GM19463 (cell line): Measurements from ENCODE around the gene SLC44A1.

ENCODE experiments used
- ATAC-seq: cut with Tn5 transposase; IDR thresholded peaks from one replicate; pipeline ENCODE4 v1.9.1; 2021; ENCODE audit warnings: mild to moderate bottlenecking, moderate library complexity; ENCODE audit not compliant: unreplicated experiment

SLC44A1 gene

DNA sequence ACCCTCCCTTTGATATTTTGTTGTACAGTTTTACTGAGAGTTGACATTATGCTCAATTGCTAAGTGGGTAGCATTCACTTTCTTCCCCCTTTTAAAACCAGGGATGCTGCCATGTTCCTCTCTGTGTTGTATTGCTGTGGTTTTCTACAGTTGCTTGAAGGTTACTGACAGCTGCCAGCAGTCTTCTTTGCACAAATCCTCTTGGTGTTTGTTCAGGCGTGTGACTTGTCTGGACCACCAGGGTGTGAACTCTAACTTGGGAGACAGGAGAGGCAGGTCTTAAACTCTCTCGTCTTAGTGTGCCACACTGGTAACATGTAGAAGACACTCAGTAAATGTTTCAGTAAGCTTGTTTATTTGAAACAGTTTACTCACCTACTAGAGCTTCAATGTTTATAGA lies 25.1 kb downstream of the SLC44A1 start:
- ATAC-seq = no peak

DNA sequence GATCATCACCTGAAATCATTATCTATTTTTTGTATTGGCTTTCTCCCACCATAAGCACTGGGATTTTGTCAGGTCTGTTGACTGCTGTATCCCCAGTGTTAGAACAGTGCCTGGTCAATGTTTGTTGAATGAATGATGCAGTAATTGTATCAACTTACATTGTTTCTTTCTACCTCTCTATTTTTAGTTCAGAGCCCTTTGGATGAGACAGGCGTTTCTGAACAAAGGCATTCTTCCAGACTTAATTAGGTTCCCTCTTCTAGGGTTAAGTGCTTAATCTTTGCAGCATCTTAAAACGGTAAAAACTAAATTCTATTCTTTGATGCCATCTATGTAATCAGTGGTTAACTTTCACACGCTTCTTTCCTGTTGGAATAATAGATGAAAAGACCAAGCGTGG lies 26.3 kb downstream of the SLC44A1 start:
- no peak for ATAC-seq

DNA sequence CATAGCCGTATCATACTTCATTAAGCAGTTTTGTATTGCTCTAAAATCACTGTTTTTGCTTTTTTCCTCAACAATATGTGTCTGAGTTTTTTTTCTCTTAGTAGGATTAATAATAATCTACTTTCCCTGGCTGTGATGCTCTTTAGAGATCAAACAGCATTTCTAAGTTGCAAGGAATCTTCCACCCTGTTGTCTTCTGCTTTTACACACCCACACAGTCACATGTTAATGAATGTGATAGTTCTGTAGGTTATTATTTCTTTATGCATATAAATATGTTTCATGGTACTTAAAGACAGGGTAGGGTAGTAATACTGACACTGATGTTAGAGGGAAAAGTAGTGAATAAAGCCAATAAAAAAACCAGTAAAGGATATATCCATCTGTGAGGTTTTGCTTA lies 29.3 kb downstream of the SLC44A1 start:
- ATAC-seq = no peak

DNA sequence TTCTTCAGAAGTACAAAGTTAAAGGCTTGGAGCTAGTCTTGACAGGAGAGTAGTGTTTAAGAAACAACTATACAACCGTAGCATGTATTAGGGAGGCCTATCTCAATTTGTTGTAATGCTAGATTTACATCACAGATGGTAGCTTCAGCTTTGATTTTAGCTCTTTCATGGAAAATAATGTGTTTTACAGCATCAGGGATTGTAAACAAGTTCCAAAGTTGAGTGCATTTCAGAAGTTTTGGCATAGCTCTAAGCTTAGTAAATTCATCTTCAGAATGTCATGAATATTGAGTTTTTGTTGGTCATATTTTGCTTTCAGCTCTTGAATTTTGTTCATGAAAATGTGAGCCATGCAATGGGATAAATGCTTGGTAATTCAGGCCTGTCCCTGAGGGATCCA lies 30.7 kb downstream of the SLC44A1 start:
- no peak for ATAC-seq

DNA sequence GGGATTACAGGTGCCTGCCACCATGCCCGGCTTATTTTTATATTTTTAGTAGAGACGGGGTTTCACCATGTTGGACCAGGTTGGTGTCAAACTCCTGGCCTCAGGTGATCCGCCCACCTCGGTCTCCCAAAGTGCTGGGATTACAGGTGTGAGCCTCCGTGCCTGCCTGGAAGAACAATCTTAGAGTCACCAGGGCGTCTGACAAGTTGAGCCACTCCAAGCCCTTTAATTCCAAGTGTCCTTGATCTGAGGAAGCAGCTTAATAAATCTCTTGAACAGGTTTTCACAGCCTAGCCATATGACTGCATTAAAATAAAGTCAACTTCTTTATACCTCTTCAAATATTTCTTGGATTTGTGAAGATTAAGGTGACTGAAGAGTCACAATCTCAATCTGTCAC lies 31.5 kb downstream of the SLC44A1 start:
- ATAC-seq = no peak

DNA sequence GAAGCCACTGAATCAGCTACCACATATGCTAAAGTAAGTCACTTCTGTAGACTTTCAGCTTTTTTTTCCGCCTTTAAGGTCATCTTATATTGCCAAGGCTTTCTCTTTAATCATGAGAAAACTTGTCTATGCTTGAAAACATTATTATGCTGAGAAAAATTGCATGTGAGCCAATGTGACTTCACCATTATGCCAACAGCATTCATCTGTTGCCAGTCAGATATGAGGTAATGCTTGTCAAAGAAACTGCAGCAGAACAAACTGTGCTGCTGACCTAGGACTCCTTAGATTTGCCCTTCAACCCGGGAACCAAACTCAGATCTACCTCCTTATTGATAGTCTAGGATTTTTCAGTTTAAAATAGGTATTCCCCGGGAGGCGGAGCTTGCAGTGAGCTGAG lies 34.3 kb downstream of the SLC44A1 start:
- no peak for ATAC-seq

DNA sequence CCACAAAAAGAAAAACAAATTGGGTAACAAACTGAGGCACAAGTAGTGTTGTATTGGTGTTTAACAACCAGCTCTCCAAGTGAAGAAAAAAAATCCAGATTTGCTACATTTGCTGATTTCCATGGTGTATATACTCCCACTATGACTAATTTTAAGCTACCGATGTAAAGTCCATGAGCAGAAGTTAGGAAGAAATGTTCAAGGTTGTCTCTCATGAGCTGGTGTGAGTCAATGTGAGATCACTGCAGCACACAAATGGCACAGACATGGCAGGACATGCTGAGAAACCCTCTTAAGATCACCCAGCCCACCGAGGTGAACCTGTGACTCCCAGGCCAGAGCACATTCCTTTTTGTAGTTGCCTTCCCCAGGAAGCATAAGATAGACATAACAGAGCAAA lies 36.2 kb downstream of the SLC44A1 start:
- no peak for ATAC-seq

DNA sequence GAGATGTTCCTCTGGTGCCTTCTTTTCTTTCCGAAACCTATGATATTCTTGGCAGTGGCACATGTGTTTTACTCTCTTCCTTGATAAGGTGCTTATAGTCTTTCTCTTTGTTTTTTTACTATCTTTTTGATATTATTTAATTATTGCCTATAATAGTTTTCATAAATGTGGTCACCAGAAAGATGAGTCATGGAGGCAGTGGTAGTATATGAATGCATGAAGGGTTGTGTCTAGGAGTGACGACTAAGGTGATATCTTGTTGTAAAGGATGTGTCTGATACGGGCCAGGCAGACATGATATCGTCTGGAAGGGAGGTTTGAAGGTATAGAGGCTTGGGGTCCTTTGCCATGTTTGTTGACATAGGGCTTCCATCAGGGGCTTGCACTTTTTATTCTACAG lies 36.8 kb downstream of the SLC44A1 start:
- no peak for ATAC-seq

DNA sequence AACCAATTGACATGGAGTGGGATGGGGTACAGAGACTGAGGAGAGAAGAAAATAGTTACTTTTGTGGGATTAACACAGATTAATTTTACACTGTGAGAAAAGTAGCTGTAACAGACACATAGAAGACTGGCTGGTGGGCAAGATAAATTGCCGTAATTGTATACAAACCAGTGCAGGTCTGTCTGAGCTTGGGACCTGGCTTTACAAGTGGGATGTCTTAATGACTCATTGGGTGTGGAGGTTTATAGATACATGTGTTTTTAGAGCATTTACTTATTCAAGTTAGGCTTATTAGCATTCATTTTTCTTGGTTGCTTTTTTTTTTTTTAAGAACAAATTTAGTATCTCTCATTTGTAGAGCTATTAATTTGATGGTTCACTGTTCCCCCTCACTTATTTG lies 37.5 kb downstream of the SLC44A1 start:
- no peak for ATAC-seq

DNA sequence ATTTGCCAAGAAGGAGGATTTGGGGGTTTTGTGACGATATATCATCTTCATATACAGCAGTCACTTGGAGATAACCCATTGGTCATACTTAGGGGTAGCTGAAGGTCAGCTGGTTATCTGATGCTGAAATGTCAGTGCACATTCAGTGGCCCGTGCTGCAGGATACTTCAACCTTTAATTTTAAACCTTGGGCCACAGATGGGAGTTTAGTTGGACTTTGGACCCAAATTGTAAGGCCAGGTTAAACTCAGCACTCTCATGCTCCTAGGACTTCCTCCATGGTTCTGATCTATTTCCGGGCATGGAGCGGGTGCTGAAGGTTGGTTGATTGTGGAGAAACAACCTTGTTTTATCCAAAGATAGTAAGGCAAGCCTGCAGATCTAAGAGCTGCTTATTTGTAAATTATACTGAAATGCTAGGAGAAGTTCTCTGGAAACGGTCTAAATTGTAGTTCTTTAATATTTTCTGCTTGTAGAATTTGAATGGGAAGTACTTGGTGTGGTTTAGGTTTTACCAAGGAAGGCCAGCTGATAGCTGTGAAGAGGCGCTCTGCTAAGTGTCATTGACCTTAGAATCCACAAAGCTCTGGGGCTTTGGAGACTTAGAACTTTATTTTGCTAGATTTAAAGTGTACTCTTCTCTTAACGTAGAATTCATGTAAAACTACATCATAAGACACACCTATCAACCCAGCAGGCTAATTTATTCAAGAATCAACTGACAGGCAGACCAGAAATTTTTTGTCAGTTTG lies 38.6 kb downstream of the SLC44A1 start:
- no peak for ATAC-seq

DNA sequence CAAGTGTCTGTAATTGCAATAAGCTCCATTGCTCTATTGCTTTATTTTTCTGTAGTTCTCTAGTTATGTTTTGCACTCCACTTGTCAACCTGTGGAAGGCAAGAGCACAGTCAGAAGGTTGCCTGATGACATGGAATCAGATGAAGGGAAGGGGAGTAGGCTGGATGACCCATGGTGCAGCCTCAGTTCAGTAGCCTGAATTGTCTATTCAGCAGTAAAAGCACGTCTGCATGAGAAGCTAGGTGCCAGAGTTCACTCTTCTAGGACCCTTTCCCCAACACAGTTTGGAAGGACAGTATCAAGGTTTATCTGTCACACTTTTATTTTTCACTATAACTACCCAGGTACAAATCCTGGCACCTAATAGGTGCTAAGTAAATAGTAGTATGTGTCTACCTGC lies 39.3 kb downstream of the SLC44A1 start:
- ATAC-seq = no peak

DNA sequence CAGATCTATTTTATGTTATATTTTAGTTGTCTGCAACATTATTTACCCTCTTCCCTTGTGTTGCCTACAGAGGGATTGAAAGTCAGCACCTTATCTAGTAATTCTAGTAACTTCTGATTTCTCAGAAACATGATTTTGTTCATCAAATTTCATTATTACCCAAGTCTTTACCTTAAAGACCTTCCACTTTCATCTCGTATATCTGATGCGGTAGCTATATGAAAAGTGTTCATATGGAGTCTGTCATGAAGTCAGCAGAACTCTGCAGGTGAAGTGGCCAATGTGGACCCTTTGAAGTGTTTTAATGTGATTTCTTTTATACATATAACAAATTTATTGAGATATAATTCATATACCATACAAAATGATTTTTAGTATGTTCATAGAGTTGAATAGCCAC lies 40.0 kb downstream of the SLC44A1 start:
- ATAC-seq = no peak

DNA sequence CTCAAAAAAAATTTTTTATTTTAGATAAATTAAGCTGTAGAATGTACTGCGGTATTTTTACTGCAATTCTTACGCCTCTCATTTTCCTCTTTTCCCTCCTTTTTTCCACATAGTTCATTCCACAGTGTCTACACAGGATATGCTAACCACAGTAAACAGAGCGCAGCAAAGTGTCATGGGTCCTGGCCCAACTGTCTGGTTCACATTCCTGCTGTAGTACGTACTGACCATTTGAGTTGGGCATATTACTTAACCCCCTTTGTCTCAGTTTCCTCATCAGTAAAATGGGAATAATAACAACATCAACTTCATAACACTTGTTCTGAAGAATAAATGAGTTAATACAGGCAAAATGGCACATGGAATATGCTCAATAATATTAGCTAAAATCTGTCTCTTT lies 41.6 kb downstream of the SLC44A1 start:
- no peak for ATAC-seq

DNA sequence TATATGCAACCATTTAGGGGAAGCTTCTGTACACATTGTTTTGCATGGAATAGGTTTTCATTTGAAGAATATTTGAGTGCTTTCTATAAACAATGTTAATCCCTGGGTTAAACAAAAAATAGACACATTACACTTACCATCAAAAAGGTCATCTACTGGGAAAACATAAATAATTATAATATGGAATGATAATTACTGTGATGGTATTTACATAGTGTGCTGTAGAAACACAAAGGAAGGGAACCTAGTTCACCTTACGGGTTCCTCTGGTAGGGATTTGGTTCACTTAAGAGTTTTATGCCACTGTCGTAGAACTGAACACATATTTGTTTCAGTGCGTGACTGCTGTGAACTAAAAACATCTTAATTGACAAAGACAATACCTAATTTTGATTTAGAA lies 44.9 kb downstream of the SLC44A1 start:
- no peak for ATAC-seq

DNA sequence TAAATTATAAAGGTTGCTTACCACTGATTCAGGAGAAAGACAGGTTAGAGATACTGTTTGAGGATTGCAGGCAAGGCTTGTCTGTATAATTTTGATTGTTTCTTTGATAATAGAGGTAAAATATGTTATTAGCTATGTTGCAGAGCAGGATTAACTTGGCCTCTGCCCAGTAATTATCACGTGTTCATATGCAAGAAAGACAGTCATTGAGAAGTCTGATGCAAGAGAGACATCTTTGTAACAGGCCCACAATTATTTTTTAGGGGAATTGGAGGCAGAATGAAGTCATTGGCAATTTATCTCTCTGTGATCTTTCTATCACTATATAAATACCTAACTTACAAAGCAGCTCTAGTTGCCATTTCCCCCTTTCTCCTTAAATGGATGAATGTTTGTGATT lies 46.0 kb downstream of the SLC44A1 start:
- no peak for ATAC-seq

DNA sequence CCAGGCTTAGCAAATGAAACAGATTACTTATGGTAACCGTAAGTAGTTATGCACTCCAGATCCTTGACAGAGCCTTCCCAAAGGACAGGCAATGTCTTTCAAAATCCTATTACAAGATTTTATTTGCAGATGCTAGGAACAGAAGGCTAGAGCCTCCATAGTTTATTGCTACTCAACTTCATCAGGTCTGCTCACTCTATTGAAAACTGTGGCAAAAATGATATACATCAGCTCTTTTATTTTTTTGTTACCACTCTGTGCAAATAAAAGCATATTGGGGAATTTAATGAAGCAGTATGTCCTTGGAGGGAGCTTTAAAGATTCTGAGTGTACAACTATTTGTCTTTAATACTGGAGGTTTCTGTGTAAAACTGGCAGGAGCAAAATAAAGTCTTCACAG lies 46.5 kb downstream of the SLC44A1 start:
- no peak for ATAC-seq

DNA sequence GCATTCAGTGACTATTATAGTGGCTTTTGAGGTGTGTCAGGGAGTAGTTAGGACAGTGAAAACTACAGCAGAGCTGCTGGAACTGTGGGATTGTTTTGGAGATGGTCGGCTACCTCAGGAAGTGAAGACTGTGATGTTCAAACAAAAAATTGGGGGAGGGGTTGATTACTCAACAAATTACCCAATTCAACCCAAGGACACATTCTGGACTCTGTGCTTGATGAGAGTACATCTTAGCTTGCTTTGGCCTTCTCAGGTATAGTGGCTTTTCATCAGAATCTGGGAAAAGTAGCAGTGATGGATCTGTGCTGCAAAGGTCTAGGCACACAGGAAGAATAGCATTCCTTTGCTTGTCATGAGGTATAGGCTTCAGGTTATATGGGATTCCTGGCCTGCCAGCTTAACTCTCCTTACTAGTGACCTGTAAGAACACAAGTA lies 47.0 kb downstream of the SLC44A1 start:
- ATAC-seq = no peak

DNA sequence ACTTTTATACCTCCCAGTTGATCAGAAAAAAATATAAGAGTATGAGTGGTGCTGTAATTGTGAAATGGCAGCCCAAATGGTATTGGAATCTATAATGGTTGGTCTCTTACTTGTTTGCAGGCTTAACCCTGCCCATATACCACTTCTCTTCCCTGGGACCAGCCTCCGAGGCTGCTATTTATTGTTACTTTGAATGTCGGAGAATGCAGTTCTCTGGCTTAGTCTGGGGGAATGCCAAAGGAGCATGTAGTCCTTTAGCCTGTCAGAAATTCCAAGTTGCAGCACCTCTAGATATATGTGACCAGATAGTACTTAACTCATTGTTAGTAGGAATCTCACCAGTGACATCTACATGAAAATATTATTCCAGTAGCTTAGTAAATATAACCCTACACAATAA lies 47.5 kb downstream of the SLC44A1 start:
- ATAC-seq = no peak

DNA sequence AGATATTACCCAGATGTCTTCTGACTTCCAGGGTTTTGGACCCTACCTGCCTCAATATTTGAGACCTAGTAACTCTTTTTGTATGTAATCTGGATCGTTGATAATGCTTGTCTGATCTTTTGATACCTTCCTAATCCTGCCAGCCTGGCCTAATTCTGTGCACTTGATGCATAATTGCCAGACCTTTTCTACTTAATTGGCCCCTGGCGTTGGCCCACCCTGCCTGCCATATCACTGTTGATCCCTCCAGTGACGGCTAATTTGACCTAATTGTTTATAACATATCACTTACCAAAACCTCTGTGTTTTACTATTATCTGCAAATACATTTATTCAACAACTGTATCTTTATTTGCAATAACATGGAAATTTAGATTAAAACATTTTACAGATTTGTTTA lies 49.0 kb downstream of the SLC44A1 start:
- no peak for ATAC-seq

DNA sequence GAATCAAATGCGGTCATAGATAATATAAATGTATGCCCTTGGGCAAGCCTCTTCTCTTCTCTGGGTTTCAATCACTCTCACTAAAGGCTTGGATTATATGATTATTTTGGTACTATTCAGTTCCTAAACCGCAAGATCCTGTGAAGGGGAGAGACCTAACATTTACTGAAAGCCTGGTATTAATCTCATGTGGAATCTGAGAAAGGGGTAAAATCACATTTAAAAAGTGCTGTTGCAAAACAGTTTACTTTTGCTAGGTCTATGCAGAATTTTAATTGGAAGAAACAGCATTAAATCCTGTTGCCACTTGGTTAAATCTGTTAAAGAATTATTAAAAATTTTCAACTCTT lies 50.7 kb downstream of the SLC44A1 start:
- no peak for ATAC-seq

DNA sequence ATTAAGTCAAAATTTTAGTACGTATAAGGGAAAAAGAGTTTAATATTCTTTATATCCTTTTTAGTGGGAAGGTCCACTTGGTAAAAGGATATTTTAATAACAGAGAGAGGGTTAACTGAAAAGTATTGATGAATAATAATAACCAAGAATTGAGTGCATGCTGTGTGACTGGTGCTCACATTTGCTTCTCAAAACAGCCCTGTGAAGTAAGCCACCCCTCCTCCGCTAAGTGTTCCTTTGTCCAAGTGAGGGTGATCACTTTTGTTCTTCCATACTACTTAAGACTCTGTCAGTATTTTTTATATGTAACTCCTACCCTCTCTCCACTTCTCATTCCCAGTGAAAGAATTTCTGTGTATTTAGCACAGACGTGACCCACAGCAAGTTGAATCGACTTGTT lies 51.5 kb downstream of the SLC44A1 start:
- no peak for ATAC-seq

DNA sequence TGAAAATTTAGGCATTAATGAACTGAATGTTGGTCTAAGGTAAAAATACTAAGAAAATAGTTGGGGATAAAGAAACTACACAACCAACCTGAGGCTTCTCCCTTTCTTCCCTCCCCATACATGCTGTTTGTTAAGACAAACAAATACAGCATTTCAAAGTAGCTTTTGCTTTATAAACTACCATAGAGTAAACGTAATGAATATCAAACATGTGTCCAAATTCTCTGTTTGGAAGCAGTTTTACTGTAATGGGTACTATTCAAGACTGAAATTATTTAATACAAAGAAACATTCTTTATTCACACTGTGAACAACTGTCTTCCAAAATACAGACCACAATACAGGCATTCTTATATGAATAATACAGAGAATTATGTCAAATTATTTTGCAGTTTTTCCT lies 52.0 kb downstream of the SLC44A1 start:
- no peak for ATAC-seq

DNA sequence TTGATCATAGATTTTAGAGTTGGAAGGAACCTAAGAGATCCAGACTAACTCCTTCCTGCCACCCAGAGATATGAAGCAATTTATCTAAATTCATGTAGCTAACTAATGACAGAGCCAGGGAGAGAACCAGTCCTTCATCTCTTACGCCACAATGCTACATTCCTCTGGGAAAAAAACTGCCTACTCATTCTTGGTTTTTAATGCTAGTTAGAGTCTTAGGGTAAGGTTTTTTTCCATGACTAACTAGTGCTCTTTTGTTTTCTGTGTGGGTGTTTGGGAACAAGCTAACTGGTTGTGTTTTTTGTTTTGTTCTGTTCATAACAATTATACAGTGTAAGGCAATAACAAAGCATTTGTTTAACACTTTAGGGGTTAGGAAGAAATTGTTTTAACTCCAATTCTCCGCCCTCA lies 52.4 kb downstream of the SLC44A1 start:
- no peak for ATAC-seq
